Spleen (tissue), 7 donors: ENCODE measurements around the gene PHLDA2.

Source experiments
- POLR2A ChIP-seq, 3 donors: fragments of 450-650 bp; IDR thresholded peaks; one replicate each; pipeline ENCODE4 v1.5.1; 2017; ENCODE audit warnings: antibody characterized with exemption in 3 of 3, mild to moderate bottlenecking in 1 of 3
- TF ChIP-seq, protein P1 (sequence below), 11 experiments: fragments of 200-600 bp in 7 of 11; fragments of 450-650 bp in 4 of 11; sonication (generic) in 4 of 11; IDR thresholded peaks in 8 of 11; conservative IDR thresholded peaks in 3 of 11; 1 replicate in 7 of 11; 2 replicates in 4 of 11; pipeline versions ENCODE4 v1.4.0 to v1.8.0; 2016 to 2021; ENCODE audit warnings: antibody characterized with exemption in 11 of 11, inconsistent platforms in 4 of 11, mild to moderate bottlenecking in 1 of 11
- donor health status: DM: no; HTN: no; CAD: no; lungs with moderate emphysema.
- donor health status: DM: no; HTN: no; CAD: no.
- donor health status: DM: no; HTN: no; CAD: no.

DNA sequence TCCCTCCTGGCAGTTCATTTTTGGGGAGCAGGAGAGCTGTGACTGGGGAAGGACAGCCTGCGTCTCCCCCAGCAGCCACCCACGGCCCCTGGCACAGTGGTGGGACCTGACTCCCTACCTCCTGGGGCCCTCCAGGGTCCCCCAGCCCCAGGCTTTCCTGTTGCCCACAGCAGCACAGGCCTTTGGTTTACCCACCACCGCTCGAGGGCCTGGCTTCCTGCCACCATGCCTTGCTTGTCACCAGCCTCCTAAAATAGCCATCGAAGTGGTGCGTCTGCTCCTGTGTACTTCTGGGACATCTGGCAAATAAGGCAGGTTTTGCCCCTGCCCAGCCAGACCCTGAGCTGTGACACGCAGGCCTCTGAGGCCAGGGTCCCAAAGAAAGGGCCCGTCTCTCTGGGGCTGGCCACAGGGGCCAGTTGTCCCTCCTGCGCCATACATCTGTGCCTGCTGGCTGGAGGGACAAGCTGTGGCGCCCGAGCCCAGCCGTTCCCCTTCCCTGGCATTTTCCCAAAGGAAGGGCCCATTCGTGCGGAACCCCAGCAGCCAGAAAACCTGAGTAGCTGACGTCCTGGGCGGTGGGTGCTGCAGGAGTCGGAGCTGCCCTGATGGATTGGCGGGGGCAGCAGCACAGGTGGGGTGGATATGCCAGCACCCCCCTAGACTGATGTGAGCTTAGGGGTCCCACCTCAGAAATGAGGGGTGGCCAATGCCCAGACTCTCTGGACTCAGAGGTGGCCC, 14.6 kb downstream of the PHLDA2 start:
- no peak for TF ChIP-seq POLR2A (IDR thresholded peaks at IDR 0.05)
- TF ChIP-seq, protein P1, sequence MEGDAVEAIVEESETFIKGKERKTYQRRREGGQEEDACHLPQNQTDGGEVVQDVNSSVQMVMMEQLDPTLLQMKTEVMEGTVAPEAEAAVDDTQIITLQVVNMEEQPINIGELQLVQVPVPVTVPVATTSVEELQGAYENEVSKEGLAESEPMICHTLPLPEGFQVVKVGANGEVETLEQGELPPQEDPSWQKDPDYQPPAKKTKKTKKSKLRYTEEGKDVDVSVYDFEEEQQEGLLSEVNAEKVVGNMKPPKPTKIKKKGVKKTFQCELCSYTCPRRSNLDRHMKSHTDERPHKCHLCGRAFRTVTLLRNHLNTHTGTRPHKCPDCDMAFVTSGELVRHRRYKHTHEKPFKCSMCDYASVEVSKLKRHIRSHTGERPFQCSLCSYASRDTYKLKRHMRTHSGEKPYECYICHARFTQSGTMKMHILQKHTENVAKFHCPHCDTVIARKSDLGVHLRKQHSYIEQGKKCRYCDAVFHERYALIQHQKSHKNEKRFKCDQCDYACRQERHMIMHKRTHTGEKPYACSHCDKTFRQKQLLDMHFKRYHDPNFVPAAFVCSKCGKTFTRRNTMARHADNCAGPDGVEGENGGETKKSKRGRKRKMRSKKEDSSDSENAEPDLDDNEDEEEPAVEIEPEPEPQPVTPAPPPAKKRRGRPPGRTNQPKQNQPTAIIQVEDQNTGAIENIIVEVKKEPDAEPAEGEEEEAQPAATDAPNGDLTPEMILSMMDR (IDR thresholded peaks at IDR 0.05 in 8 of 11, conservative IDR thresholded peaks at IDR 0.05 in 3 of 11): no peak
